Trophoblast cell (in vitro differentiated cells and primary cell): ENCODE data around the gene SYT13.

Experiments used
- DNase-seq, 2 donors: peaks; one replicate each; pipeline ENCODE4 v3.0.0-alpha.2; 2016
- H2AFZ ChIP-seq: 2 replicates; pipeline ENCODE4 v1.6.1; 2013; ENCODE audit warnings: low read length, moderate library complexity, mild to moderate bottlenecking; ENCODE audit not compliant: insufficient read depth, poor library complexity
- H2AK5ac ChIP-seq: 2 replicates; pipeline ENCODE4 v1.6.1; 2013; ENCODE audit warnings: mild to moderate bottlenecking, low read length
- H2BK120ac ChIP-seq: 2 replicates; pipeline ENCODE4 v1.6.1; 2013; ENCODE audit warnings: low read length, mild to moderate bottlenecking, moderate library complexity; ENCODE audit not compliant: insufficient read depth, poor library complexity
- H2BK12ac ChIP-seq: 2 replicates; pipeline ENCODE4 v1.6.1; 2013; ENCODE audit warnings: mild to moderate bottlenecking, low read length, moderate library complexity
- H2BK5ac ChIP-seq: 2 replicates; pipeline ENCODE4 v1.6.1; 2013; ENCODE audit warnings: low read length, low read depth, moderate library complexity, mild to moderate bottlenecking; ENCODE audit not compliant: poor library complexity
- H3K14ac ChIP-seq: 2 replicates; pipeline ENCODE4 v1.6.1; 2013; ENCODE audit warnings: mild to moderate bottlenecking, low read length
- H3K18ac ChIP-seq: 2 replicates; pipeline ENCODE4 v1.6.1; 2013; ENCODE audit warnings: mild to moderate bottlenecking, low read length
- H3K23ac ChIP-seq: 2 replicates; pipeline ENCODE4 v1.6.1; 2013; ENCODE audit warnings: low read length
- H3K27ac ChIP-seq: 2 replicates; pipeline ENCODE4 v1.5.1; 2013; ENCODE audit warnings: low read depth, mild to moderate bottlenecking, inconsistent platforms, low read length, moderate library complexity
- H3K27me3 ChIP-seq: 2 replicates; pipeline ENCODE4 v1.6.1; 2013; ENCODE audit warnings: inconsistent platforms, mild to moderate bottlenecking, low read length, moderate library complexity; ENCODE audit not compliant: insufficient read depth
- H3K36me3 ChIP-seq, 2 experiments: 1 replicate in 1 of 2; 2 replicates in 1 of 2; pipeline ENCODE4 v1.6.1; 2013; ENCODE audit warnings: low read length in 2 of 2, mild to moderate bottlenecking in 2 of 2, moderate library complexity in 1 of 2; ENCODE audit not compliant: insufficient read depth in 2 of 2, control insufficient read depth in 1 of 2
- H3K4ac ChIP-seq: 2 replicates; pipeline ENCODE4 v1.6.1; 2013; ENCODE audit warnings: low read depth, mild to moderate bottlenecking, low read length, moderate library complexity
- H3K4me1 ChIP-seq, 2 experiments: 1 replicate in 1 of 2; 2 replicates in 1 of 2; pipeline ENCODE4 v1.6.1; 2013; ENCODE audit warnings: low read length in 2 of 2, mild to moderate bottlenecking in 2 of 2, moderate library complexity in 1 of 2; ENCODE audit not compliant: insufficient read depth in 2 of 2, control insufficient read depth in 1 of 2
- H3K4me2 ChIP-seq: 2 replicates; pipeline ENCODE4 v1.6.1; 2013; ENCODE audit warnings: inconsistent platforms, mild to moderate bottlenecking, low read length, moderate library complexity
- H3K4me3 ChIP-seq: 2 replicates; pipeline ENCODE4 v1.5.1; 2013; ENCODE audit warnings: mild to moderate bottlenecking, low read depth, low read length, inconsistent platforms
- H3K79me1 ChIP-seq: one replicate; pipeline ENCODE4 v1.6.1; 2013; ENCODE audit warnings: low read length
- H3K79me2 ChIP-seq: 2 replicates; pipeline ENCODE4 v1.6.1; 2013; ENCODE audit warnings: low read length, mild to moderate bottlenecking; ENCODE audit not compliant: control insufficient read depth, insufficient read depth, poor library complexity
- H3K9ac ChIP-seq: 2 replicates; pipeline ENCODE4 v1.6.1; 2013; ENCODE audit warnings: mild to moderate bottlenecking, low read length
- H3K9me3 ChIP-seq: 2 replicates; pipeline ENCODE4 v1.6.1; 2013; ENCODE audit warnings: low read depth, mild to moderate bottlenecking, control low read depth, inconsistent platforms, low read length; ENCODE audit not compliant: insufficient read depth
- H4K12ac ChIP-seq: 2 replicates; pipeline ENCODE4 v1.6.1; 2013; ENCODE audit warnings: low read depth, mild to moderate bottlenecking, low read length, moderate library complexity
- H4K8ac ChIP-seq: 2 replicates; pipeline ENCODE4 v1.6.1; 2013; ENCODE audit warnings: low read depth, mild to moderate bottlenecking, low read length, moderate library complexity
- H4K91ac ChIP-seq: one replicate; pipeline ENCODE4 v1.6.1; 2013; ENCODE audit warnings: low read depth, mild to moderate bottlenecking, low read length, moderate library complexity
- WGBS: extraction: QIAGEN DNeasy Blood & Tissue Kit; methylation state at CpG from one replicate; pipeline ENCODE4 v1.1.7; 2013; ENCODE audit warnings: missing lambda C conversion rate; ENCODE audit not compliant: insufficient read length, insufficient coverage; ENCODE audit errors: extremely low coverage; 5-methylcytosine and 5-hydroxymethylcytosine counted together

Gene SYT13

GRCh38 chr11:45305874-45306623, 19.9 kb upstream of the SYT13 start:
- no peak overlapping the region for H3K18ac ChIP-seq
- no peak overlapping the region for H3K27ac ChIP-seq
- no peaks in the 10 kb centered on the region for H3K9me3 ChIP-seq
- H2AFZ ChIP-seq: no peak overlapping the region
- WGBS: no CpG with 5 or more reads among the region's 5 CpGs
- H3K4ac ChIP-seq: no peak overlapping the region
- no peak overlapping the region for H2BK12ac ChIP-seq
- H3K27me3 ChIP-seq: no peaks in the 10 kb centered on the region
- H4K12ac ChIP-seq: no peak overlapping the region
- H2BK5ac ChIP-seq: no peak overlapping the region
- no peak overlapping the region for H2AK5ac ChIP-seq
- no peak overlapping the region for H3K23ac ChIP-seq
- no peak overlapping the region for H3K9ac ChIP-seq
- H3K36me3 ChIP-seq: no peaks in the 10 kb centered on the region
- DNase-seq: no peak
- no peaks in the 10 kb centered on the region for H3K4me1 ChIP-seq
- H3K4me2 ChIP-seq: no peak overlapping the region
- H3K79me1 ChIP-seq: no peaks in the 10 kb centered on the region
- H2BK120ac ChIP-seq: no peak overlapping the region
- no peaks in the 10 kb centered on the region for H3K79me2 ChIP-seq
- no peak overlapping the region for H4K91ac ChIP-seq
- no peak overlapping the region for H3K4me3 ChIP-seq
- no peak overlapping the region for H4K8ac ChIP-seq
- no peak overlapping the region for H3K14ac ChIP-seq

DNA sequence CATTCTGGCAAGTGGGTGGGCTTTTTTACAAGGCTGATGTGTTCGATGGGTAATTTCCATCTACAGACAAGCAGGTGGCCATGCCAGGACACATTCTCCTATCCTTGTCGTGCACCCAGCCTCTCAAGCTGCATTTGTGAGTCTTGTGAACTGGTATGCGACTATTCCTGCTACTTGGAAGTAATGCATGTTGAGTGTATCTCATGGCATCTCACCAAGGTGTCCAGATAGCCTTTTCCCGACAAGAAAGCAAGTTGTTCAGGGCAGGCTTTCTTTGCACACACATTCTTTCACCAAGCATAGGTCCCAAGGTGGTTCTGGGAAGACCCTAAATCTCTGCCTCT, 18.8 kb upstream of the SYT13 start:
- Histone ChIP-seq H4K8ac (no peak overlapping the region), H4K12ac (no peak overlapping the region), H3K79me2 (no peaks in the 10 kb centered on the region), H3K4me3 (no peak overlapping the region), H3K18ac (no peak overlapping the region), H3K23ac (peak overlapping the region; percentile 67), H3K4ac (no peak overlapping the region), H3K4me1 (no peaks in the 10 kb centered on the region), H2BK120ac (no peak overlapping the region), H3K27me3 (no peaks in the 10 kb centered on the region), H2AFZ (no peak overlapping the region), H3K14ac (no peak overlapping the region), H3K9ac (no peak overlapping the region), H3K4me2 (no peak overlapping the region), H3K36me3 (no peaks in the 10 kb centered on the region), H3K79me1 (no peaks in the 10 kb centered on the region), H2BK12ac (no peak overlapping the region), H3K9me3 (no peaks in the 10 kb centered on the region), H4K91ac (no peak overlapping the region), H3K27ac (no peak overlapping the region), H2BK5ac (no peak overlapping the region), H2AK5ac (no peak overlapping the region)
- DNase-seq: no peak
- no CpG with 5 or more reads among the region's 4 CpGs for WGBS

DNA sequence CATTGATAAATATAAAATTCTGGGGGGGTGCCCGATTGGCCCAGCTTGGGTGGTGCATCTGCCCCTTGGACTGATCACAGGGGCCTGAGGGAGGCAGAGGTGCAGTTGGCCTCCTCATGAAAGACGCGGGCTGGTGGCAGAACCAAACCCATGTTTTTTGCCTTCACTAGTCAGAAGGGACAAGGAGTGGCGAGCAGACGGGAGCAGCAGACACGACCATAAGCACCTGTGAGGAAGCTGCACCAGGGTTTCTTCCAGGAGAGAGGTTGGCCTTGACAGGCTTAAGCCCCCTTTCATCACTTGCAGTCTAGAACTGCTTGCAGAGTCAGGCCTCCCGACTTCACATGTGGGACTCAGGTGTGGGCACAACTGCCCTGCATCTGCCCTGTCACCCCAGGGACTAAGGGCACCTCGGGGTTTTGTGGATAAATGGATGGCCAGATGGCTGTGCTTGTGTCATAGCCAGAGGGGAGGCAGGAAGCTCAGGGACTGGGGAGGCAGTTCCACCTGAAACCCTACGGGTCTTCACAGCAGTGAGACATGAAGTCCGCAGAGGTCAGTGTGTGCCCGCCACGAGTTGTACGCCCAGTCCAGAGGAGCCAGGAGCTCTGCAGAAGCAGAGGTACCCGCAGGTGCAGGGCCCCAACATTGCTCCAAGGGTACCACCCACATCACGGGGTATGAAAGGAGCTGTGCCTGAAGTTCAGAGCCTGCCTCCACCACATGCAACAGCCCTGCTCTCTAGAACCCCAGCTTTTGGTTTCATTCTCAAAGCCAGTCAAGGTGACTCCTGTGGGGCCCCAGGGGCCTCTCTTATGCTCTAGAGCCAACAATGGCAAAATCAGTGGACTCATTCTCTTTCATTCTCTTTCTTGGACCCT, 18.2 kb upstream of the SYT13 start:
- Histone ChIP-seq H4K91ac (no peak overlapping the region), H3K14ac (no peak overlapping the region), H3K4me1 (no peaks in the 10 kb centered on the region), H2BK120ac (no peak overlapping the region), H3K36me3 (no peaks in the 10 kb centered on the region), H3K27ac (no peak overlapping the region), H3K79me1 (no peaks in the 10 kb centered on the region), H2AFZ (no peak overlapping the region), H3K23ac (no peak overlapping the region), H4K12ac (no peak overlapping the region), H3K4me3 (no peak overlapping the region), H3K18ac (no peak overlapping the region), H4K8ac (no peak overlapping the region), H2AK5ac (no peak overlapping the region), H3K9me3 (no peaks in the 10 kb centered on the region), H2BK5ac (no peak overlapping the region), H3K4me2 (no peak overlapping the region), H3K4ac (no peak overlapping the region), H3K27me3 (no peaks in the 10 kb centered on the region), H2BK12ac (no peak overlapping the region), H3K9ac (no peak overlapping the region), H3K79me2 (no peaks in the 10 kb centered on the region)
- WGBS: no CpG with 5 or more reads among the region's 15 CpGs
- DNase-seq: no peak

- H2BK12ac ChIP-seq: no peak overlapping the region
- no peak for DNase-seq
- no peak overlapping the region for H3K4me3 ChIP-seq
- H3K27me3 ChIP-seq: no peaks in the 10 kb centered on the region
- H2AFZ ChIP-seq: no peak overlapping the region
- no peaks in the 10 kb centered on the region for H3K79me1 ChIP-seq
- no peaks in the 10 kb centered on the region for H3K79me2 ChIP-seq
- H3K9me3 ChIP-seq: no peaks in the 10 kb centered on the region
- H4K8ac ChIP-seq: no peak overlapping the region
- H2AK5ac ChIP-seq: no peak overlapping the region
- no peaks in the 10 kb centered on the region for H3K36me3 ChIP-seq
- no peak overlapping the region for H3K18ac ChIP-seq
- no CpG with 5 or more reads among the region's 6 CpGs for WGBS
- H4K91ac ChIP-seq: no peak overlapping the region
- H3K9ac ChIP-seq: no peak overlapping the region
- H3K4me1 ChIP-seq: no peaks in the 10 kb centered on the region
- H3K14ac ChIP-seq: no peak overlapping the region
- H3K4me2 ChIP-seq: no peak overlapping the region
- H3K23ac ChIP-seq: no peak overlapping the region
- H3K27ac ChIP-seq: no peak overlapping the region
- H4K12ac ChIP-seq: no peak overlapping the region
- H3K4ac ChIP-seq: no peak overlapping the region
- no peak overlapping the region for H2BK5ac ChIP-seq
- no peak overlapping the region for H2BK120ac ChIP-seq
Measured at GRCh38 chr11:45303316-45303715, 17.2 kb upstream of the SYT13 start.
